ENCODE data around the gene FAM170B. TPM values are rescaled to one million over a fixed set of nuclear protein-coding genes. Genes with fewer than 3 reads are reported as not detected.
A peak's percentile ranks its signal among the peaks of the same experiment; 100 is the strongest.

FAM170B gene
- total and polyA plus RNA-seq, 4 donors: not detected

DNA sequence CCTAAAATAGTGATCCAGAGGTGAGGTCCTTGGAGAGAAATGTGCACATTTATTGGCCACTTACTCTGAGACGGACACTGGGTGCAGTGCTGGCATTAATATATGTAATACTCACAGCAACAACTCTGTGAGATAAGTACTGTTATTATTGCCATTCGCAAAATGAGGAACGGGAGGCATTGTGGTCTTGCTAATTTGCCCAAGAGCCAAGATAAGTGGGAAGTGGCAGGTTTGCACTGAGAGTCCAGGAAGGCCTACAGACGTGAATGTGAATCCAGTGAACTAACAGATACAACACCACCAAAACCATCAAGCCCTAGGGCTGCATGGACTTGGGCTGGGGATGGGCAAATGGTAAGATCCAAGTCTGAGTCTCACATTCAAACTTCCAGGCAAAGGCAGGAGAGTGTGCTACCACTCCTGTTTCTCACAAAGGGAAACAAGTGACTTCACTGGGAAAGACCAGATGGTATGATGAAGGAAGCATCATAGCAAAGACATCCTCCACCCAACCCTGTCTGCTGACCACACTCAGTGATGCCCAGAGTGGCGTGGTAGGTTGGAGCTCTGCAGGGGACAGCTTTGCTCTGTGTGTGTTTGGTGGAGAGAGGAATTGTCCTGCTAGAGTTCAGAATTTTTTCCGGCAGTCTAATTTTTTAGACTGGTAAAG, 35.1 kb upstream of the FAM170B start:
- Histone ChIP-seq H3K36me3 (ENCODE audit: control insufficient read depth, insufficient read depth, low read length) (no peaks in the 10 kb centered on the region), H3K4me3 (ENCODE audit: low read depth, low read length) (no peak overlapping the region), H3K27me3 (ENCODE audit: control insufficient read depth, insufficient read depth, low read length) (no peaks in the 10 kb centered on the region), H3K27ac (ENCODE audit: low read depth, low read length) (no peak overlapping the region), H3K9me3 (ENCODE audit: control insufficient read depth, insufficient read depth, low read length) (no peaks in the 10 kb centered on the region), H3K4me1 (ENCODE audit: control insufficient read depth, insufficient read depth, low read length) (peaks cover 16% of the 10 kb centered on the region)
- WGBS (ENCODE audit: insufficient coverage): 100% methylated on average over 1 of the region's 6 CpGs
- no peak for DNase-seq (ENCODE audit: low read depth in 4 of 6, low spot score in 6 of 6)

DNA sequence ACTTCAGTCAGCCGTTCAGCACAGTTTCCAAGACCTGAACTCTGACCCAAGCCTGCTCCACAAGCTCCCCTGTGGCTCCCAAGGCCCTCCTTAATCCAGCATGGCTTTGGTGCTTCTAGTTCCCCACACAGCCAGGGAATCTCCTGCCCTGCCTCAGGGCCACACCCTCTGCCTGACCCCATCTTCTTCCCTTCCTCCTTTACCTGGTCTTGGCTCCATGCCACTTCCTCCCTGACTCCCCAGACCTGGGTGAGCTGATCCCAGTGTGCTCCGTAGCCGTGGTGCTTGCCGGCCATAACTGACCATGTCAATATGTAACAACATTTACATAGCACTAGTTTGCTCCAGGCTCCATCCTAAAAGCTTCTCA, 34.3 kb upstream of the FAM170B start:
- no peaks in the 10 kb centered on the region for H3K36me3 ChIP-seq (ENCODE audit: control insufficient read depth, insufficient read depth, low read length)
- no peak overlapping the region for H3K4me3 ChIP-seq (ENCODE audit: low read depth, low read length)
- H3K27me3 ChIP-seq (ENCODE audit: control insufficient read depth, insufficient read depth, low read length): no peaks in the 10 kb centered on the region
- WGBS (ENCODE audit: insufficient coverage): 88% methylated on average over 4 of the region's 4 CpGs
- no peak for DNase-seq (ENCODE audit: low read depth in 4 of 6, low spot score in 6 of 6)
- H3K27ac ChIP-seq (ENCODE audit: low read depth, low read length): no peak overlapping the region
- peaks cover 16% of the 10 kb centered on the region for H3K4me1 ChIP-seq (ENCODE audit: control insufficient read depth, insufficient read depth, low read length)
- no peaks in the 10 kb centered on the region for H3K9me3 ChIP-seq (ENCODE audit: control insufficient read depth, insufficient read depth, low read length)

DNA sequence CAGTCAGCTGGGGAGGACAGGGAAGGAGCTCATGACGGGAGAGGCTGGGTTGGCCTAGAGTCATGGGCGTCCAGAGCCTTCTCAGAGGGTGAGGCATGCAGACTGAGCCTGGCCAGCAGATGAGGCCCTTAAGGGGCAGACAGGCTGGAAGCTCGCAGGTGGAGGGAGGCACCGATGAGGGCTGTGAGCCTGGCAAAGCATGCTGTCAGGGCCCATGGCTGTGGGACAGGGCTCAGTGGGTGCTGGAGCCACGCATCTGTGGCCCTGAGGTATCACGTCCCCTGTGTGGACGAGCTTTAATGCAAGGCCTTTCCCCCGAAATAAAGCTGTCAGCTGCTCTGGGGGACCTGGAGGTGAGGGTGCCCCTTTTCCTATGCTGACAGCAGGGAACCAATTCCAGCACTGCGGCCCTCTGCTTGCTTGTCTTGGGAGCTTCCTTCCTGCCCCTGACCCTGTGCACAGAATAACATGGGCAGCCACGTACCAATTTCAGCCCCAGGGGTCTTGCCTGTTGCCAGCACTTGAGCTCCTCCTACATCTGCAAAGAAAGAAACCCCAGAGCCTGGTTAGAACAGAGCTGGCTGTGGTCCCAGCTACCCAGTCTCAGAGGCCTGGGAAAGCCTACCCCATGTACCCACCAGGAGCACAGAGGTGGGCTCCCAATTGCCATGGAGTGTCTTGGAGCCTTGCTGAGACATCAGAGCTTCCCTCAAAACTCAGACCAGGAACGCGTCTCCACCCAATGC, 33.8 kb upstream of the FAM170B start:
- Histone ChIP-seq H3K27me3 (ENCODE audit: control insufficient read depth, insufficient read depth, low read length) (no peaks in the 10 kb centered on the region), H3K36me3 (ENCODE audit: control insufficient read depth, insufficient read depth, low read length) (no peaks in the 10 kb centered on the region), H3K4me3 (ENCODE audit: low read depth, low read length) (no peak overlapping the region), H3K27ac (ENCODE audit: low read depth, low read length) (no peak overlapping the region), H3K9me3 (ENCODE audit: control insufficient read depth, insufficient read depth, low read length) (no peaks in the 10 kb centered on the region), H3K4me1 (ENCODE audit: control insufficient read depth, insufficient read depth, low read length) (peaks cover 16% of the 10 kb centered on the region)
- WGBS (ENCODE audit: insufficient coverage): 78% methylated on average over 12 of the region's 12 CpGs
- DNase-seq (ENCODE audit: low read depth in 4 of 6, low spot score in 6 of 6): peak in 1 of 6 donors; percentile 31

GRCh38 chr10:49166484-49167400, 32.9 kb upstream of the FAM170B start:
- DNase-seq (ENCODE audit: low read depth in 4 of 6, low spot score in 6 of 6): no peak
- 88% methylated on average over 13 of the region's 14 CpGs for WGBS (ENCODE audit: insufficient coverage)
- Histone ChIP-seq H3K4me3 (ENCODE audit: low read depth, low read length) (no peak overlapping the region), H3K9me3 (ENCODE audit: control insufficient read depth, insufficient read depth, low read length) (no peaks in the 10 kb centered on the region), H3K4me1 (ENCODE audit: control insufficient read depth, insufficient read depth, low read length) (peaks cover 16% of the 10 kb centered on the region), H3K27me3 (ENCODE audit: control insufficient read depth, insufficient read depth, low read length) (no peaks in the 10 kb centered on the region), H3K36me3 (ENCODE audit: control insufficient read depth, insufficient read depth, low read length) (no peaks in the 10 kb centered on the region), H3K27ac (ENCODE audit: low read depth, low read length) (no peak overlapping the region)

- no peaks in the 10 kb centered on the region for H3K36me3 ChIP-seq (ENCODE audit: control insufficient read depth, insufficient read depth, low read length)
- DNase-seq (ENCODE audit: low read depth in 4 of 6, low spot score in 6 of 6): no peak
- no peaks in the 10 kb centered on the region for H3K27me3 ChIP-seq (ENCODE audit: control insufficient read depth, insufficient read depth, low read length)
- no peak overlapping the region for H3K4me3 ChIP-seq (ENCODE audit: low read depth, low read length)
- H3K27ac ChIP-seq (ENCODE audit: low read depth, low read length): no peak overlapping the region
- H3K4me1 ChIP-seq (ENCODE audit: control insufficient read depth, insufficient read depth, low read length): peaks cover 19% of the 10 kb centered on the region
- H3K9me3 ChIP-seq (ENCODE audit: control insufficient read depth, insufficient read depth, low read length): no peaks in the 10 kb centered on the region
- WGBS (ENCODE audit: insufficient coverage): 94% methylated on average over 7 of the region's 14 CpGs
Measured at GRCh38 chr10:49165821-49166483, 32.1 kb upstream of the FAM170B start.

DNA sequence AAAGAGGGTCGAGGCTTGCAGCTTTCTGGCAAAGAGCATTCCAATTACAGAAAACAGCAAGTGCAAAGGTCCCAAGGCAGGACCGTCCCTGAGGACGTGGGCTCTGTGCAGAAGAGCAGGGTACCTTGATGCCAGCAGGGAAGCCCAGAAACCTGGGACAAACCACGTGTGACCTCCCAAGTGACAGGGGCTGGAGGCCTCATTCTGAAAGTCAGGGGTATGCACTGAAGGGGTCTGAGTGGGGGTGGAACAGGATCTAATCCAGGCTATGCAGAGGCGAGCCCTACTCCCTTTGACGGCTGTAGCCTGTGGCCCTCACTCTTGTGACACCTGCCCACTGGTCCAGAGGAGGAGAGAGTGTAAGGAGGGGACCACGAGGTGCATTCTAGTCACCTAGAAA, 31.4 kb upstream of the FAM170B start:
- Histone ChIP-seq H3K36me3 (ENCODE audit: control insufficient read depth, insufficient read depth, low read length) (no peaks in the 10 kb centered on the region), H3K27ac (ENCODE audit: low read depth, low read length) (no peak overlapping the region), H3K27me3 (ENCODE audit: control insufficient read depth, insufficient read depth, low read length) (no peaks in the 10 kb centered on the region), H3K4me1 (ENCODE audit: control insufficient read depth, insufficient read depth, low read length) (peaks cover 14% of the 10 kb centered on the region), H3K9me3 (ENCODE audit: control insufficient read depth, insufficient read depth, low read length) (no peaks in the 10 kb centered on the region), H3K4me3 (ENCODE audit: low read depth, low read length) (no peak overlapping the region)
- 91% methylated on average over 7 of the region's 7 CpGs for WGBS (ENCODE audit: insufficient coverage)
- DNase-seq (ENCODE audit: low read depth in 4 of 6, low spot score in 6 of 6): no peak

GRCh38 chr10:49164559-49165188, 30.9 kb upstream of the FAM170B start:
- Histone ChIP-seq H3K27me3 (ENCODE audit: control insufficient read depth, insufficient read depth, low read length) (no peaks in the 10 kb centered on the region), H3K9me3 (ENCODE audit: control insufficient read depth, insufficient read depth, low read length) (no peaks in the 10 kb centered on the region), H3K4me3 (ENCODE audit: low read depth, low read length) (no peak overlapping the region), H3K4me1 (ENCODE audit: control insufficient read depth, insufficient read depth, low read length) (peaks cover 14% of the 10 kb centered on the region), H3K27ac (ENCODE audit: low read depth, low read length) (no peak overlapping the region), H3K36me3 (ENCODE audit: control insufficient read depth, insufficient read depth, low read length) (no peaks in the 10 kb centered on the region)
- DNase-seq (ENCODE audit: low read depth in 4 of 6, low spot score in 6 of 6): peak in 2 of 6 donors; percentile 53 to 69
- WGBS (ENCODE audit: insufficient coverage): 57% methylated on average over 5 of the region's 9 CpGs

DNA sequence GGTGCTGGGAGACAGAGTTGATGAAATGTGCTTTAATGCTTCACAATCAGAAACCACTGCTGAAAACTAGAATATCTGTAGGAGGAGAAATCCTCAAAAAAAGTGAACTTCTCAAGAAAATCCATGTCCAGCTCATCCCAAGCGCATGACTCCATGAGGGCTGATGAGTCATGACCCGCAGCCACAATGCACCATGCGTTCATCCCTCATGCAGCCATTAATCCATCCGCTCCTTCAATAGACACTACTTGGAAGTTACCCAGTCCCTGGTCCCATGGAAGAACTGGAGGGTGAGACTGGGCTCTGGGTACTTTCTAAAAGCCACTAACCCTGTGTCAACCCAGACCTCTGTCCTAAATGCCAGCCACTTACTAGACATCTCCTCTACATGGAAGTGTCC, 29.9 kb upstream of the FAM170B start:
- Histone ChIP-seq H3K4me1 (ENCODE audit: control insufficient read depth, insufficient read depth, low read length) (peaks cover 14% of the 10 kb centered on the region), H3K4me3 (ENCODE audit: low read depth, low read length) (no peak overlapping the region), H3K27me3 (ENCODE audit: control insufficient read depth, insufficient read depth, low read length) (no peaks in the 10 kb centered on the region), H3K9me3 (ENCODE audit: control insufficient read depth, insufficient read depth, low read length) (no peaks in the 10 kb centered on the region), H3K27ac (ENCODE audit: low read depth, low read length) (no peak overlapping the region), H3K36me3 (ENCODE audit: control insufficient read depth, insufficient read depth, low read length) (no peaks in the 10 kb centered on the region)
- 96% methylated on average over 4 of the region's 4 CpGs for WGBS (ENCODE audit: insufficient coverage)
- DNase-seq (ENCODE audit: low read depth in 4 of 6, low spot score in 6 of 6): no peak

- DNase-seq (ENCODE audit: low read depth in 4 of 6, low spot score in 6 of 6): no peak
- no peaks in the 10 kb centered on the region for H3K36me3 ChIP-seq (ENCODE audit: control insufficient read depth, insufficient read depth, low read length)
- H3K4me1 ChIP-seq (ENCODE audit: control insufficient read depth, insufficient read depth, low read length): peaks cover 12% of the 10 kb centered on the region
- no peak overlapping the region for H3K4me3 ChIP-seq (ENCODE audit: low read depth, low read length)
- no peaks in the 10 kb centered on the region for H3K27me3 ChIP-seq (ENCODE audit: control insufficient read depth, insufficient read depth, low read length)
- no peaks in the 10 kb centered on the region for H3K9me3 ChIP-seq (ENCODE audit: control insufficient read depth, insufficient read depth, low read length)
- no peak overlapping the region for H3K27ac ChIP-seq (ENCODE audit: low read depth, low read length)
- 95% methylated on average over 7 of the region's 8 CpGs for WGBS (ENCODE audit: insufficient coverage)
Measured at GRCh38 chr10:49162761-49163310, 29.0 kb upstream of the FAM170B start.
